HEK293T (cell line): ENCODE data around the gene SESTD1.

Experiments used
- ARNT ChIP-seq: fragments of 450-650 bp; IDR thresholded peaks from 2 replicates; pipeline ENCODE4 v1.6.1; 2017; ENCODE audit warnings: mild to moderate bottlenecking
- BHLHE40 ChIP-seq: fragments of 450-650 bp; IDR thresholded peaks from 2 replicates; pipeline ENCODE4 v1.6.1; 2016; ENCODE audit warnings: mild to moderate bottlenecking, moderate library complexity, borderline replicate concordance
- CTBP1 ChIP-seq: fragments of 450-650 bp; IDR thresholded peaks from 2 replicates; pipeline ENCODE4 v1.6.1; 2016; ENCODE audit warnings: borderline replicate concordance
- FOXA1 ChIP-seq: fragments of 450-650 bp; IDR thresholded peaks from 2 replicates; pipeline ENCODE4 v1.6.1; 2016; ENCODE audit warnings: mild to moderate bottlenecking
- FOXK2 ChIP-seq: fragments of 450-650 bp; IDR thresholded peaks from 2 replicates; pipeline ENCODE4 v1.6.1; 2016; ENCODE audit warnings: mild to moderate bottlenecking
- FOXM1 ChIP-seq: fragments of 450-650 bp; IDR thresholded peaks from 2 replicates; pipeline ENCODE4 v1.6.1; 2017; ENCODE audit warnings: mild to moderate bottlenecking, borderline replicate concordance
- HDGF ChIP-seq: fragments of 450-650 bp; IDR thresholded peaks from 2 replicates; pipeline ENCODE4 v1.6.1; 2017; ENCODE audit warnings: antibody characterized with exemption, borderline replicate concordance
- L3MBTL2 ChIP-seq: fragments of 450-650 bp; conservative IDR thresholded peaks from 2 replicates; pipeline ENCODE4 v1.6.1; 2016; ENCODE audit warnings: mild to moderate bottlenecking
- SP1 ChIP-seq: fragments of 450-650 bp; IDR thresholded peaks from 2 replicates; pipeline ENCODE4 v1.6.1; 2017
- SUZ12 ChIP-seq: fragments of 450-650 bp; IDR thresholded peaks from 2 replicates; pipeline ENCODE4 v1.6.1; 2016; ENCODE audit warnings: mild to moderate bottlenecking
- TARDBP ChIP-seq: fragments of 450-650 bp; IDR thresholded peaks from 2 replicates; pipeline ENCODE4 v1.6.1; 2016
- TF ChIP-seq, protein P1 (sequence below): fragments of 450-650 bp; IDR thresholded peaks from 2 replicates; pipeline ENCODE4 v1.6.1; 2016

DNA sequence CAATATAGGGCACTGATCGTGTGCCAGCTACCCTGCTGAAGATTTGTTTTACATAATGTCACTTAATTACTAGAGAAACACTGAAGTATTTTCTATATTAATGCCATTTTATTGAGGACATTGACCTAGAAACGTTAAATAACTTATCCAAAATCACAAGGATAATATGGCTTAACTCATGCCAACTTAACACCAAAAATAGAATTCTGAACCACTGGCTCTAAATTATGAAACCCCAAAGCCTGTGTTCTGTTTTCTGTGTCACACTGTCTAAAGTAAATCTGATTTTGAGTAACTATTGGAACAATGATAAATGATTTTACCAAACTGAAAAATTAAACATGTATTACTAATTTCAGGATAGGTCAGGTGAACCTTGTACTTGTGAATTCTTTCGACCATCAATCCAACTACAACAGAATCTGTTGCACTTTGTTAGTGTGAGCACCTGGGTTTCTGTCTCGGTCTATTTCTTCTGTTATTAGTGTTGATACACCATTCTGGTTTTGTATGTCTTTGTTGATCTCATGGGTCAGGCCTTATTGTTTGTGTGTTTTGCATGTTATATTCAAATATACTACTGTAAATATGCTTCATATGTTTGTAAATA is 166.4 kb downstream of the SESTD1 start:
- no peak for TF ChIP-seq L3MBTL2
- TF ChIP-seq HDGF = no peak
- TF ChIP-seq, protein P1, sequence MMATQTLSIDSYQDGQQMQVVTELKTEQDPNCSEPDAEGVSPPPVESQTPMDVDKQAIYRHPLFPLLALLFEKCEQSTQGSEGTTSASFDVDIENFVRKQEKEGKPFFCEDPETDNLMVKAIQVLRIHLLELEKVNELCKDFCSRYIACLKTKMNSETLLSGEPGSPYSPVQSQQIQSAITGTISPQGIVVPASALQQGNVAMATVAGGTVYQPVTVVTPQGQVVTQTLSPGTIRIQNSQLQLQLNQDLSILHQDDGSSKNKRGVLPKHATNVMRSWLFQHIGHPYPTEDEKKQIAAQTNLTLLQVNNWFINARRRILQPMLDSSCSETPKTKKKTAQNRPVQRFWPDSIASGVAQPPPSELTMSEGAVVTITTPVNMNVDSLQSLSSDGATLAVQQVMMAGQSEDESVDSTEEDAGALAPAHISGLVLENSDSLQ = no peak
- no peak for TF ChIP-seq FOXM1
- TF ChIP-seq BHLHE40 = no peak
- no peak for TF ChIP-seq CTBP1
- no peak for TF ChIP-seq SP1
- TF ChIP-seq ARNT = no peak
- TF ChIP-seq TARDBP = no peak
- no peak for TF ChIP-seq FOXA1
- no peak for TF ChIP-seq SUZ12
- no peak for TF ChIP-seq FOXK2
